ENCODE results near the gene ATP5MC3.

Gene ATP5MC3

DNA sequence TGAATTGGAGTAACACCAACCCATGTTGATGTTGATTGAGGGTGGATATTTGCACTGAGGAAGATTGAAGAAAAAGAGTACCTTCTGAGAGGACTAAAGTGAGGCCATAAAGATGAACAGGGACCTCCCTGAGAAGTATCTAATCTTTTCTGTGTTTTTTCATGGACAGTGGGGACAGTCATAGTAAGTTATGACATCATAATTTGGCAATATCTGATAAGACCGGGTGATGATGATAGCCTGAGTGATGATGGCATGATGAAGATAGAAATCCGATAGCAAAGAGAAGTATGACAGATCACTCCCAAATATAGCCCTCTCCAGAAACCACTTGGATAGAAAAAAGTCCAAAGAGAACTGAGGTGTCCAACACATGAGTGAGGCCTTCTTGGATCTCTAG, 2.2 kb upstream of the ATP5MC3 start:
- Histone ChIP-seq H3K79me2 (ENCODE audit: low read length) (peaks cover 34% of the 10 kb centered on the region), H3K4me1 (ENCODE audit: low read length) (peaks cover 17% of the 10 kb centered on the region), H3K4me2 (ENCODE audit: low read depth, low read length) (no peak overlapping the region), H3K27ac (ENCODE audit: low read length) (no peak overlapping the region), H3K9me2 (replicated peaks; ENCODE audit: insufficient read depth, low read length) (no peaks in the 10 kb centered on the region), H2AFZ (ENCODE audit: low read length) (no peak overlapping the region), H3K9ac (ENCODE audit: low read length) (no peak overlapping the region), H3K4me3 (ENCODE audit: low read length) (no peak overlapping the region), H3K36me3 (replicated peaks; ENCODE audit: insufficient read depth, low read length) (peaks cover 9% of the 10 kb centered on the region; the same call in 1 of the 2 replicates), H3F3A (ENCODE audit: insufficient read depth, low read length) (peaks cover 18% of the 10 kb centered on the region), H3K27me3 (replicated peaks; ENCODE audit: insufficient read depth, low read length) (no peaks in the 10 kb centered on the region), H3K9me3 (replicated peaks; ENCODE audit: insufficient read depth, low read length) (no peaks in the 10 kb centered on the region), H4K20me1 (ENCODE audit: insufficient read depth, low read length) (peaks cover 12% of the 10 kb centered on the region; the same call in 1 of the 2 replicates)
- TF ChIP-seq EZH2phosphoT487 (IDR thresholded peaks at IDR 0.05; ENCODE audit: low read length) (no peak), EZH2 (optimal IDR thresholded peaks at IDR 0.05; ENCODE audit: low read depth, low read length) (no peak)
- TF ChIP-seq, protein P1, sequence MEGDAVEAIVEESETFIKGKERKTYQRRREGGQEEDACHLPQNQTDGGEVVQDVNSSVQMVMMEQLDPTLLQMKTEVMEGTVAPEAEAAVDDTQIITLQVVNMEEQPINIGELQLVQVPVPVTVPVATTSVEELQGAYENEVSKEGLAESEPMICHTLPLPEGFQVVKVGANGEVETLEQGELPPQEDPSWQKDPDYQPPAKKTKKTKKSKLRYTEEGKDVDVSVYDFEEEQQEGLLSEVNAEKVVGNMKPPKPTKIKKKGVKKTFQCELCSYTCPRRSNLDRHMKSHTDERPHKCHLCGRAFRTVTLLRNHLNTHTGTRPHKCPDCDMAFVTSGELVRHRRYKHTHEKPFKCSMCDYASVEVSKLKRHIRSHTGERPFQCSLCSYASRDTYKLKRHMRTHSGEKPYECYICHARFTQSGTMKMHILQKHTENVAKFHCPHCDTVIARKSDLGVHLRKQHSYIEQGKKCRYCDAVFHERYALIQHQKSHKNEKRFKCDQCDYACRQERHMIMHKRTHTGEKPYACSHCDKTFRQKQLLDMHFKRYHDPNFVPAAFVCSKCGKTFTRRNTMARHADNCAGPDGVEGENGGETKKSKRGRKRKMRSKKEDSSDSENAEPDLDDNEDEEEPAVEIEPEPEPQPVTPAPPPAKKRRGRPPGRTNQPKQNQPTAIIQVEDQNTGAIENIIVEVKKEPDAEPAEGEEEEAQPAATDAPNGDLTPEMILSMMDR (IDR thresholded peaks at IDR 0.05; ENCODE audit: low read length): no peak
- no peak for DNase-seq

DNA sequence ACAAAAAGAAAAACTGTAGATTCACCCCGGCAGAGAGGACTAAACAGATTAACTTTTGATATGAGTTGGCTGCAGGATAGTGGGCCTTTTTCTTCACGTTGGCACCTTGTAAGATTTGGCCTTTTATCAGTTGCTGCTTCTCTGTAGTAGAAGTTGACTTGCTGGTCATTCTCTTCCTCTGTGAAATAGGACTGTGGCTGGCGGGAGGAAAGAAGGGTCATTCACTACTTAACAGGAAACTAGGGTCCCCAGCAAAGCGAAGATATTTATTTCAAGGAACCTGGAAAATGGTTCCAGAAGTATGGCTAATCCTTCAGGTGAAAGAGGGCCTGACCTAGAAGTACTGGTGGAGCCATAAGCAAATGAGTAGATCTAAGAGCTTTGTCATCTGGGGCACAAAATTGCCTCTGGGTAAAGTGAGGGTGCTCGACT, 383 bp upstream of the ATP5MC3 start:
- Histone ChIP-seq H3K27me3 (replicated peaks; ENCODE audit: insufficient read depth, low read length) (no peaks in the 10 kb centered on the region), H3K4me2 (ENCODE audit: low read depth, low read length) (peak overlapping the region; percentile 80), H3K9ac (ENCODE audit: low read length) (peak overlapping the region; percentile 98), H3K9me3 (replicated peaks; ENCODE audit: insufficient read depth, low read length) (no peaks in the 10 kb centered on the region), H2AFZ (ENCODE audit: low read length) (peak overlapping the region; percentile 87), H3K79me2 (ENCODE audit: low read length) (peaks cover 51% of the 10 kb centered on the region), H4K20me1 (ENCODE audit: insufficient read depth, low read length) (peaks cover 16% of the 10 kb centered on the region; the same call in 1 of the 2 replicates), H3F3A (ENCODE audit: insufficient read depth, low read length) (peaks cover 27% of the 10 kb centered on the region), H3K27ac (ENCODE audit: low read length) (peak overlapping the region; percentile 85; the same call in 1 of the 2 replicates), H3K36me3 (replicated peaks; ENCODE audit: insufficient read depth, low read length) (peaks cover 26% of the 10 kb centered on the region; the same call in 1 of the 2 replicates), H3K9me2 (replicated peaks; ENCODE audit: insufficient read depth, low read length) (no peaks in the 10 kb centered on the region), H3K4me1 (ENCODE audit: low read length) (peaks cover 27% of the 10 kb centered on the region), H3K4me3 (ENCODE audit: low read length) (peak overlapping the region; percentile 99)
- DNase-seq: peak; percentile 15
- TF ChIP-seq, protein P1 (IDR thresholded peaks at IDR 0.05; ENCODE audit: low read length): no peak
- TF ChIP-seq EZH2phosphoT487 (IDR thresholded peaks at IDR 0.05; ENCODE audit: low read length) (no peak), EZH2 (optimal IDR thresholded peaks at IDR 0.05; ENCODE audit: low read depth, low read length) (no peak)

DNA sequence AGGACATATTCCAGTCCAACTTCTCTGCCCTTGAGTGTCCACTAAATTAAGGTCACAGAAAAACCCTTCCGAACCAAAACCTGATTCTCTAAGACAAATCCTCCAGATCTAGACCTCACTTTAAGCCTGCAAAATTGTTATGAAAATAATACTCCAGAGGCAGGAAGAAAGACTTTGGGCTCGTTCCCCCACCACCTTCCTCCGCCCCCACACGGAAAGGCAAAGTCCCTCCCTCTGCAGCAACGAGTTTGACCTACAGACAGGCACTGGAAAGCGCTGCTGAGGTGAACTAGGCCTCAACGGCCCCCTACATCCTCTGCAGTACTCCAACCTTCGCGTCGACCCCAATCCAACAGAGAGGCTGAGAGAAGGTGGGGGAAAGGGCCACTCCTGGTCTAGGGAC, 808 bp downstream of the ATP5MC3 start:
- Histone ChIP-seq H4K20me1 (ENCODE audit: insufficient read depth, low read length) (peaks cover 16% of the 10 kb centered on the region; the same call in 1 of the 2 replicates), H3K9me3 (replicated peaks; ENCODE audit: insufficient read depth, low read length) (no peaks in the 10 kb centered on the region), H2AFZ (ENCODE audit: low read length) (peak overlapping the region; percentile 60; the same call in 1 of the 2 replicates), H3K79me2 (ENCODE audit: low read length) (peaks cover 63% of the 10 kb centered on the region), H3K27me3 (replicated peaks; ENCODE audit: insufficient read depth, low read length) (no peaks in the 10 kb centered on the region), H3F3A (ENCODE audit: insufficient read depth, low read length) (peaks cover 27% of the 10 kb centered on the region), H3K36me3 (replicated peaks; ENCODE audit: insufficient read depth, low read length) (peaks cover 28% of the 10 kb centered on the region; the same call in 1 of the 2 replicates), H3K4me3 (ENCODE audit: low read length) (peak overlapping the region; percentile 99), H3K4me1 (ENCODE audit: low read length) (peaks cover 27% of the 10 kb centered on the region), H3K4me2 (ENCODE audit: low read depth, low read length) (peak overlapping the region; percentile 80), H3K27ac (ENCODE audit: low read length) (peak overlapping the region; percentile 85), H3K9ac (ENCODE audit: low read length) (peak overlapping the region; percentile 98), H3K9me2 (replicated peaks; ENCODE audit: insufficient read depth, low read length) (no peaks in the 10 kb centered on the region)
- peak; percentile 51 for DNase-seq
- TF ChIP-seq EZH2phosphoT487 (IDR thresholded peaks at IDR 0.05; ENCODE audit: low read length) (no peak), EZH2 (optimal IDR thresholded peaks at IDR 0.05; ENCODE audit: low read depth, low read length) (no peak)
- TF ChIP-seq, protein P1 (IDR thresholded peaks at IDR 0.05; ENCODE audit: low read length): no peak

Data from MM.1S (cell line).